Inflammatory macrophage treated with lipopolysaccharide for 1 hour (primary cell): ENCODE data around the gene MFSD6.
"Not testable (repeated sequence)": the region's sequence is repeated elsewhere in the genome, so short reads cannot be mapped to it uniquely, and the experiment has no call there.

ENCODE experiments used
- DNase-seq, 2 donors: peaks; one replicate each; pipeline ENCODE4 v3.0.0-alpha.2; 2020 to 2022

Gene MFSD6

GRCh38 chr2:190407662-190408537 lies at the start of gene MFSD6:
MFSD6 (plus strand) TSS chr2:190408355; CDS start chr2:190436030, 27,675 bp downstream.
- peak in 1 of 2 donors; percentile 33 for DNase-seq

GRCh38 chr2:190358655-190359448 lies 49.3 kb upstream of the MFSD6 start:
- DNase-seq: not testable (repeated sequence)

- no peak for DNase-seq
Measured at GRCh38 chr2:190360561-190360960, 47.6 kb upstream of the MFSD6 start.

- DNase-seq: no peak
Measured at GRCh38 chr2:190360965-190361364, 47.2 kb upstream of the MFSD6 start.

GRCh38 chr2:190361572-190361971 lies 46.6 kb upstream of the MFSD6 start:
- DNase-seq: no peak

GRCh38 chr2:190362894-190363293 lies 45.3 kb upstream of the MFSD6 start:
- no peak for DNase-seq

GRCh38 chr2:190365499-190366204 lies 42.5 kb upstream of the MFSD6 start:
- no peak for DNase-seq

GRCh38 chr2:190366248-190366753 lies 41.9 kb upstream of the MFSD6 start:
- DNase-seq: no peak

GRCh38 chr2:190367091-190367490 lies 41.1 kb upstream of the MFSD6 start:
- DNase-seq: no peak

- no peak for DNase-seq
Measured at GRCh38 chr2:190369635-190370034, 38.5 kb upstream of the MFSD6 start.

- DNase-seq: no peak
Measured at GRCh38 chr2:190376083-190376482, 32.1 kb upstream of the MFSD6 start.

GRCh38 chr2:190376591-190377245 lies 31.4 kb upstream of the MFSD6 start:
- no peak for DNase-seq

- no peak for DNase-seq
Measured at GRCh38 chr2:190378880-190379237, 29.3 kb upstream of the MFSD6 start.

GRCh38 chr2:190379249-190379964 lies 28.7 kb upstream of the MFSD6 start:
- no peak for DNase-seq

GRCh38 chr2:190380962-190381412 lies 27.2 kb upstream of the MFSD6 start:
- no peak for DNase-seq

- DNase-seq: peak; percentile 14 to 16
Measured at GRCh38 chr2:190382851-190383250, 25.3 kb upstream of the MFSD6 start.

GRCh38 chr2:190387422-190387821 lies 20.7 kb upstream of the MFSD6 start:
- DNase-seq: no peak

GRCh38 chr2:190396271-190396670 lies 11.9 kb upstream of the MFSD6 start:
- no peak for DNase-seq

- DNase-seq: no peak
Measured at GRCh38 chr2:190402986-190403603, 5.1 kb upstream of the MFSD6 start.

- peak; percentile 43 to 75 for DNase-seq
Measured at GRCh38 chr2:190404487-190404886, 3.7 kb upstream of the MFSD6 start.

- no peak for DNase-seq
Measured at GRCh38 chr2:190405070-190405469, 3.1 kb upstream of the MFSD6 start.
